Measurements from ENCODE around the gene PITPNM2.

Gene PITPNM2

GRCh38 chr12:123141615-123142517, 9.0 kb downstream of the PITPNM2 start:
- Histone ChIP-seq H3K27ac (replicated peaks) (no peak overlapping the region), H3K4me3 (replicated peaks; ENCODE audit: insufficient read depth, low read length) (no peak overlapping the region), H3K27me3 (ENCODE audit: insufficient read depth, poor library complexity, severe bottlenecking) (no peaks in the 10 kb centered on the region)
- TF ChIP-seq CTCF (IDR thresholded peaks at IDR 0.05; ENCODE audit: insufficient read depth, low read length) (no peak), SPI1 (IDR thresholded peaks at IDR 0.05; ENCODE audit: borderline replicate concordance, low read depth) (no peak), REST (IDR thresholded peaks at IDR 0.05; ENCODE audit: insufficient replicate concordance, low read depth) (no peak), GABPA (IDR thresholded peaks at IDR 0.05; ENCODE audit: low read depth) (no peak), POLR2AphosphoS5 (IDR thresholded peaks at IDR 0.05; ENCODE audit: low read depth) (no peak)
- no peak for DNase-seq (ENCODE audit: low read depth in 1 of 2, low spot score in 1 of 2)

- TF ChIP-seq REST (IDR thresholded peaks at IDR 0.05; ENCODE audit: insufficient replicate concordance, low read depth) (no peak), GABPA (IDR thresholded peaks at IDR 0.05; ENCODE audit: low read depth) (no peak)
- Histone ChIP-seq H3K27ac (replicated peaks) (no peak overlapping the region), H3K4me3 (replicated peaks; ENCODE audit: insufficient read depth, low read length) (no peak overlapping the region), H3K27me3 (ENCODE audit: insufficient read depth, poor library complexity, severe bottlenecking) (no peaks in the 10 kb centered on the region)
- no peak for DNase-seq (ENCODE audit: low read depth in 1 of 2, low spot score in 1 of 2)
Measured at GRCh38 chr12:123140676-123141614, 9.9 kb downstream of the PITPNM2 start.

GRCh38 chr12:123139926-123140675, 10.8 kb downstream of the PITPNM2 start:
- TF ChIP-seq REST (IDR thresholded peaks at IDR 0.05; ENCODE audit: insufficient replicate concordance, low read depth) (no peak), CTCF (IDR thresholded peaks at IDR 0.05; ENCODE audit: insufficient read depth, low read length) (no peak), POLR2AphosphoS5 (IDR thresholded peaks at IDR 0.05; ENCODE audit: low read depth) (no peak), GABPA (IDR thresholded peaks at IDR 0.05; ENCODE audit: low read depth) (no peak), SPI1 (IDR thresholded peaks at IDR 0.05; ENCODE audit: borderline replicate concordance, low read depth) (no peak)
- Histone ChIP-seq H3K4me3 (replicated peaks; ENCODE audit: insufficient read depth, low read length) (no peak overlapping the region), H3K27ac (replicated peaks) (no peak overlapping the region), H3K27me3 (ENCODE audit: insufficient read depth, poor library complexity, severe bottlenecking) (no peaks in the 10 kb centered on the region)
- DNase-seq (ENCODE audit: low read depth in 1 of 2, low spot score in 1 of 2), result no peak
